ENCODE results near the gene TMC7.

DNA sequence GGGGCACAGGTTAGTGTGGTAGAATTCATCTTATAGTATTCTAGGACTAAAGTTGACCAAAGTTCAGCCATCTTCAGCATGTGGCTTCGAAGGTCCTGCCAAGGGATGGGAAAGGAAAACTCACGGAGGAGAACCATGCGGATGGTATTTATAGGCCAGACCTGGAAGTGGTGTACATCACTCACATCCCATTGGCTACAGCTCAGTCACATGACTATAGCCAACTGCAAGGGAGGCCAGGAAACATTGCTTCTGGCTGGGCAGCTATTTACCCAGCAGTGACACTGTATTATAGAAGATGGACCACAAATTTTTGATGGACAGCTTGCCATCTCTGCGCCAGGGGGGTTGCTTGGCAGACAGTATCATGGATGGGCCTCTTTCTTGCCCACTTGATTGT lies 48.0 kb downstream of the TMC7 start:
- TF ChIP-seq YY1 (IDR thresholded peaks at IDR 0.05; ENCODE audit: insufficient read depth, insufficient read length): no peak
- TF ChIP-seq SUZ12 (IDR thresholded peaks at IDR 0.05; ENCODE audit: extremely low read depth, insufficient read depth, insufficient read length): no peak
